ENCODE results near the gene PADI1.

Gene PADI1, protein sequence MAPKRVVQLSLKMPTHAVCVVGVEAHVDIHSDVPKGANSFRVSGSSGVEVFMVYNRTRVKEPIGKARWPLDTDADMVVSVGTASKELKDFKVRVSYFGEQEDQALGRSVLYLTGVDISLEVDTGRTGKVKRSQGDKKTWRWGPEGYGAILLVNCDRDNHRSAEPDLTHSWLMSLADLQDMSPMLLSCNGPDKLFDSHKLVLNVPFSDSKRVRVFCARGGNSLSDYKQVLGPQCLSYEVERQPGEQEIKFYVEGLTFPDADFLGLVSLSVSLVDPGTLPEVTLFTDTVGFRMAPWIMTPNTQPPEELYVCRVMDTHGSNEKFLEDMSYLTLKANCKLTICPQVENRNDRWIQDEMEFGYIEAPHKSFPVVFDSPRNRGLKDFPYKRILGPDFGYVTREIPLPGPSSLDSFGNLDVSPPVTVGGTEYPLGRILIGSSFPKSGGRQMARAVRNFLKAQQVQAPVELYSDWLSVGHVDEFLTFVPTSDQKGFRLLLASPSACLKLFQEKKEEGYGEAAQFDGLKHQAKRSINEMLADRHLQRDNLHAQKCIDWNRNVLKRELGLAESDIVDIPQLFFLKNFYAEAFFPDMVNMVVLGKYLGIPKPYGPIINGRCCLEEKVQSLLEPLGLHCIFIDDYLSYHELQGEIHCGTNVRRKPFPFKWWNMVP

DNA sequence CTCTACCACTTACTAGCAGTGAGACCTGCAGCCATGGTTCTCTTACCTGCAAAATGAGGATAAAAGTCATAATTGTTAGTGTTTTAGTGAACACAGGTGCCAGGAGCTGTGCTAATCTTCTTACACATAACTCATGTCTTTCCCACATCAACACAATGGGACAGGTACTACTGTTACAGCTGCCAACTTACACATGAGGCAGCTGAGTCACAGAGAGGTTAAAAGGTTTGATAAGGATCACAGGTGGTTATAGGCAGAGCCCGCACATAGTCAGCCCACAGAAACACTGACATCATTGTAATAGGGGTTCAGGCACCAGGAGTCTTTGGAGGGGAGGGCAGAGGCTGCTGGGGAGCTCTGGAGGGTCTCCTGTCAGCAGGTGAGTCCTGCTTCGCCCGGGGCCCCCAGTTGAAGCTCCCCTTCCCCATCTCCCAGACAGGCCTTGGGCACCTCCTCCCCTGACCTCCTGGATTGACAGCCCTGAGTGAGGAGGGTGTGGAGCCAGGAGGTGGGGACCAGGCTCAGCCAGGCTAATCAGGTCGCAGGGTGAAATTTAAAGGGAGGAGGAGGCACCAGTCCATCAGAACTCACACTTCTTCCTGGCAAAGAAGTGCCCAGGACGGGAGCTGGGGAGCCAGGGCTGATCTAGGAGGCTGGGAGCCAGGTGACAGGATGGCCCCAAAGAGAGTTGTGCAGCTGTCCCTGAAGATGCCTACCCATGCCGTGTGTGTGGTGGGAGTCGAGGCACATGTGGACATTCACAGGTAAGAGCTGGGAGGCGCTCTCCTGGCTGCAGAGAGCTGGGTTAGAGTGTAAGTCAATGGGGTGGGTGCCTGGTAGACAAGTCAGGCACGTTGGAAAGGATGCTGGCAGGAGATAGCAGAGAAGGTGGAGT is at the start of gene PADI1:
Gene PADI1, plus strand, starts transcription at position 583 of the 895 bp plus-strand sequence. Its CDS starts 90 bp downstream, at position 673.
- no peak within 1 kb of the TSS for H3K9ac ChIP-seq (ENCODE audit: low read depth, low read length)
- ATAC-seq (ENCODE audit: insufficient read depth, low read depth), result no peak
- TF ChIP-seq, protein P1, sequence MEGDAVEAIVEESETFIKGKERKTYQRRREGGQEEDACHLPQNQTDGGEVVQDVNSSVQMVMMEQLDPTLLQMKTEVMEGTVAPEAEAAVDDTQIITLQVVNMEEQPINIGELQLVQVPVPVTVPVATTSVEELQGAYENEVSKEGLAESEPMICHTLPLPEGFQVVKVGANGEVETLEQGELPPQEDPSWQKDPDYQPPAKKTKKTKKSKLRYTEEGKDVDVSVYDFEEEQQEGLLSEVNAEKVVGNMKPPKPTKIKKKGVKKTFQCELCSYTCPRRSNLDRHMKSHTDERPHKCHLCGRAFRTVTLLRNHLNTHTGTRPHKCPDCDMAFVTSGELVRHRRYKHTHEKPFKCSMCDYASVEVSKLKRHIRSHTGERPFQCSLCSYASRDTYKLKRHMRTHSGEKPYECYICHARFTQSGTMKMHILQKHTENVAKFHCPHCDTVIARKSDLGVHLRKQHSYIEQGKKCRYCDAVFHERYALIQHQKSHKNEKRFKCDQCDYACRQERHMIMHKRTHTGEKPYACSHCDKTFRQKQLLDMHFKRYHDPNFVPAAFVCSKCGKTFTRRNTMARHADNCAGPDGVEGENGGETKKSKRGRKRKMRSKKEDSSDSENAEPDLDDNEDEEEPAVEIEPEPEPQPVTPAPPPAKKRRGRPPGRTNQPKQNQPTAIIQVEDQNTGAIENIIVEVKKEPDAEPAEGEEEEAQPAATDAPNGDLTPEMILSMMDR (IDR thresholded peaks at IDR 0.05; ENCODE audit: borderline replicate concordance, extremely low read depth, low read length, poor library complexity, severe bottlenecking), result no peak
- TF ChIP-seq EZH2 (IDR thresholded peaks at IDR 0.05; ENCODE audit: borderline replicate concordance, low read depth, low read length, severe bottlenecking), result no peak
- H3K27me3 ChIP-seq (ENCODE audit: insufficient read depth, low read length, poor library complexity), result peaks cover 26% of the 10 kb centered on the region
- no peak within 1 kb of the TSS for H2AFZ ChIP-seq (ENCODE audit: low read depth, low read length)
- no peaks in the 10 kb centered on the region for H3K36me3 ChIP-seq (ENCODE audit: insufficient read depth, low read length)
- no peaks in the 10 kb centered on the region for H3K9me3 ChIP-seq (ENCODE audit: insufficient read depth, low read length, severe bottlenecking)
- peaks cover 13% of the 10 kb centered on the region; the same call in 1 of the 2 replicates for H4K20me1 ChIP-seq (ENCODE audit: insufficient read depth, low read length)
- H3K79me2 ChIP-seq (ENCODE audit: insufficient read depth, low read length), result no peaks in the 10 kb centered on the region
- H3K27ac ChIP-seq (ENCODE audit: low read length), result no peak within 1 kb of the TSS
- no peak within 1 kb of the TSS for H3K4me2 ChIP-seq (ENCODE audit: insufficient read depth, low read length)
- no peak for DNase-seq
- 0 out of 2 replicates have a peak, but pooled peaks cover 6% of the 10 kb centered on the region for H3K4me1 ChIP-seq (ENCODE audit: insufficient read depth, low read length)
- H3K4me3 ChIP-seq (ENCODE audit: low read depth in 1 of 2, low read length in 2 of 2), result no peak within 1 kb of the TSS

DNA sequence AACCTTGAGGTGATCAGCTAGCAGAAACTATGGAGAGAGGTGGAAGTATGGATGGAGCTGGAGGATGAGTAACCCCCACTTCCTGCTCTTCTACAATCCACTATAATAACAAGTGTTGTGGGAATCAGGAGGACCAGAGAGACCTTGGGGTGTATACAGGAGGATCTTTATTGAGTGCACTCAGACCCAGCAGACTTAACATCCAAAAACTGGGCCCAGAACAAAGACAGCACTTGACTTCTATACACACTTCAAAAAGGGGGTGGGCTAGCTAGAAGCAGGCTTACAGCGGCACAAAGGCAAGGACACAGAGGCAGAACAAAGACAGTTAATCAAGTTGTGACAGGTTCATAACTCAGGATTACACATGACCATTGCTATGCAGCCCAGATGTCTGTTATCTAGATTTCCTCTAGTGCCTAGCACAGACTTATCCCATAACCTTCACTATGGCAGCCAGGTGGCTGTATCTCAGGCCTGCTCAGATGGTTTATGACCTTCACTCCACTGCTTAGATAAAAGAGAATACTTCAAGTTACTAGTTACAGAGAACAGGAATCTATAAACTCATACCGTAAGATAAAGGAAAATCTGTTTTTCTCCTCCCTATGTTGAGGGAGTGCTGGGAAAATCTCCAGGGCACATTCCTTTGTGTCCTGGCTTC is 49.5 kb upstream of the PADI1 start:
- Histone ChIP-seq H3K4me1 (ENCODE audit: insufficient read depth, low read length) (no peaks in the 10 kb centered on the region), H3K9me3 (ENCODE audit: insufficient read depth, low read length, severe bottlenecking) (peaks cover 11% of the 10 kb centered on the region), H2AFZ (ENCODE audit: low read depth, low read length) (no peak overlapping the region), H3K9ac (ENCODE audit: low read depth, low read length) (no peak overlapping the region), H3K4me2 (ENCODE audit: insufficient read depth, low read length) (no peak overlapping the region), H3K36me3 (ENCODE audit: insufficient read depth, low read length) (no peaks in the 10 kb centered on the region), H3K27me3 (ENCODE audit: insufficient read depth, low read length, poor library complexity) (no peaks in the 10 kb centered on the region), H3K79me2 (ENCODE audit: insufficient read depth, low read length) (no peaks in the 10 kb centered on the region), H3K27ac (ENCODE audit: low read length) (no peak overlapping the region), H4K20me1 (ENCODE audit: insufficient read depth, low read length) (no peaks in the 10 kb centered on the region), H3K4me3 (ENCODE audit: low read depth in 1 of 2, low read length in 2 of 2) (no peak overlapping the region)
- TF ChIP-seq, protein P1 (IDR thresholded peaks at IDR 0.05; ENCODE audit: borderline replicate concordance, extremely low read depth, low read length, poor library complexity, severe bottlenecking), result no peak
- TF ChIP-seq EZH2 (IDR thresholded peaks at IDR 0.05; ENCODE audit: borderline replicate concordance, low read depth, low read length, severe bottlenecking), result no peak
- DNase-seq (no peak), ATAC-seq (ENCODE audit: insufficient read depth, low read depth) (no peak)

DNA sequence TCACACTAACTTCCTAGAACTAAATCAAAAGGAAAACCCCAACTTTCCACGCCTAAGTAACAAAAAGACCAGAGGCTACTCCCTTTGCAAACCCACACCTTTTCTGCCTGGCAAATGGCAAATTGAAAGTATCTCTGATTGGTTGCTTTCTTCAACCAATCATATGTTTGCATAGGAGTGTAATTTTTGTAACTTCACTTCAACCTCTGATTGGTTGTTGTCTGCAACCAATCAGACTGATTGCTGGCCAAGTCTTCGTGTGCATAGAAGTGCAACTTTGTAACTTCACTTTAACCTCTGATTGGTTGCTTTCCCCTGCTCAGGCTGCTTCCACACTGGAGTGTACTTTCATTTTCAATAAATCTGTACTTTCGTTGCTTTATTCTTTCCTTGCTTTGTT is 48.8 kb upstream of the PADI1 start:
- TF ChIP-seq, protein P1 (IDR thresholded peaks at IDR 0.05; ENCODE audit: borderline replicate concordance, extremely low read depth, low read length, poor library complexity, severe bottlenecking), result no peak
- no peak for TF ChIP-seq EZH2 (IDR thresholded peaks at IDR 0.05; ENCODE audit: borderline replicate concordance, low read depth, low read length, severe bottlenecking)
- no peak overlapping the region for H3K4me2 ChIP-seq (ENCODE audit: insufficient read depth, low read length)
- H2AFZ ChIP-seq (ENCODE audit: low read depth, low read length), result no peak overlapping the region
- no peaks in the 10 kb centered on the region for H3K79me2 ChIP-seq (ENCODE audit: insufficient read depth, low read length)
- no peaks in the 10 kb centered on the region for H3K27me3 ChIP-seq (ENCODE audit: insufficient read depth, low read length, poor library complexity)
- no peaks in the 10 kb centered on the region for H4K20me1 ChIP-seq (ENCODE audit: insufficient read depth, low read length)
- ATAC-seq (ENCODE audit: insufficient read depth, low read depth) (no peak), DNase-seq (no peak)
- H3K4me1 ChIP-seq (ENCODE audit: insufficient read depth, low read length), result no peaks in the 10 kb centered on the region
- no peak overlapping the region for H3K9ac ChIP-seq (ENCODE audit: low read depth, low read length)
- H3K4me3 ChIP-seq (ENCODE audit: low read depth in 1 of 2, low read length in 2 of 2), result no peak overlapping the region
- H3K36me3 ChIP-seq (ENCODE audit: insufficient read depth, low read length), result no peaks in the 10 kb centered on the region
- peaks cover 11% of the 10 kb centered on the region for H3K9me3 ChIP-seq (ENCODE audit: insufficient read depth, low read length, severe bottlenecking)
- H3K27ac ChIP-seq (ENCODE audit: low read length), result no peak overlapping the region
